SIG-M5 (cell line): ENCODE data around the gene GDAP2.

Experiments
- DNase-seq: peaks from one replicate; lab custom pipeline; 2025; lab: John Stamatoyannopoulos, UW

GDAP2 gene

GRCh38 chr1:117841117-117841650, 88.2 kb downstream of the GDAP2 start:
- DNase-seq = no peak

- DNase-seq = no peak
These were observed 90.5 kb downstream of the GDAP2 start for GRCh38 chr1:117838911-117839310.

GRCh38 chr1:117836069-117836468, 93.4 kb downstream of the GDAP2 start:
- no peak for DNase-seq

- DNase-seq = no peak
These were observed 95.0 kb downstream of the GDAP2 start for GRCh38 chr1:117834416-117834815.

- no peak for DNase-seq
These were observed 97.0 kb downstream of the GDAP2 start for GRCh38 chr1:117832453-117832852.

GRCh38 chr1:117830222-117830621, 99.2 kb downstream of the GDAP2 start:
- DNase-seq = no peak

GRCh38 chr1:117828201-117828600, 101.2 kb downstream of the GDAP2 start:
- DNase-seq = no peak

GRCh38 chr1:117826540-117827078, 102.8 kb downstream of the GDAP2 start:
- no peak for DNase-seq

DNA sequence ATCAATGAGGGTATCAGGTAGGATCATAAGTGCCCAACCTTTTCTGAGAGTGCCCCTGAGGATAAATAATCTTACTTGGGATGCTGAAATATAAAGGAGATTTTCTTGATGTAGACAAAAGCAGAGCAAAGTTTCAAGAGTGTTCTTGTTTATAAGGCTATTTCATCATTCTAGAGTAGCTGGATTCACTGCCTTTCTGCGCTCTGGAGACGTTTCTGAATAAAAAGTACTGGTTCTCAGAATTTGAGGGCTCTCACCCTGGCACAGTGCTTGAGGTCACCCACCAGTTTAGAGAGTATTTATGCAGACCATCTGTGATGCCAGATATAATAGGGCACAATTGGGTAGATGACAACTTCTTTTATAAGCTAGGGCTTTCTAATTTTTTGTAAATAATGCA, 103.3 kb downstream of the GDAP2 start:
- no peak for DNase-seq

DNA sequence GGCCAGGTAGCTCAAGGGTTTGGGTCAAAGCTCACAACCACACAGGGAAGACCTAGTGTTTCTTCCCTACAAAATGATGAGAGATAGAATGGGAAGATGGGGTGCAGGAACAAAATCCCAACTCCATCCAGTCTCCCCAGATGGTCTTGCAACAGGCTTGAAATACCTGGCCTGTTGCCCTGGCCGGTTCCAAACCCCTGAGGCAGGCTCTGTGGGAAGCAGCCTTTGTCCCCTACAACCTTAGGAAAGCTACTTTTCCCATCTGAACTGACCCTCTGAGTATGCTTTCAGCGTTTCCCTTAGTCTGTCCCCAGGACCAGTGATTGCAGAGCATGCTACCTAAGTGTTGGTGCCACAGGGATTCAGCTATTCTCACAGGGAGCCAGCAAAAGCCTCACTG, 104.0 kb downstream of the GDAP2 start:
- no peak for DNase-seq

DNA sequence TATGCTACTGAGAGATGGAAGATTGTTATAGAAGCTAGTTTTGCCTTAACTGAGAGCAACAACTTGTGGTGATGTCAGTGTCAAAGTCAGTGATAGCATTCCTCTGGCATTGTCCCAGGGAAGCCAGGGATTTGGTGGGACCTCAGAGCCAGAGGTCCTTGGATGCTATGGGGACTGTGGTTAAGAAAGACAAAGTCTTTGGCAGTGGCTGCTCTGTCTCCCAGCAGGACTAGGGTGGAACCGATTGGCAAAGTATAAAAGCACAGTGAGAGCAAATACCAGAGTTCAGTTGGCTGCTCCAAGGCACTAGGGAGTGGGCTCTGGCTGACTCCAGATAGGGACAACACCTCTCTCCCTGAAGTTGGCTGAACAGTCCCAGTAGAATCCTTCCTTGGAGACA, 104.8 kb downstream of the GDAP2 start:
- no peak for DNase-seq

DNA sequence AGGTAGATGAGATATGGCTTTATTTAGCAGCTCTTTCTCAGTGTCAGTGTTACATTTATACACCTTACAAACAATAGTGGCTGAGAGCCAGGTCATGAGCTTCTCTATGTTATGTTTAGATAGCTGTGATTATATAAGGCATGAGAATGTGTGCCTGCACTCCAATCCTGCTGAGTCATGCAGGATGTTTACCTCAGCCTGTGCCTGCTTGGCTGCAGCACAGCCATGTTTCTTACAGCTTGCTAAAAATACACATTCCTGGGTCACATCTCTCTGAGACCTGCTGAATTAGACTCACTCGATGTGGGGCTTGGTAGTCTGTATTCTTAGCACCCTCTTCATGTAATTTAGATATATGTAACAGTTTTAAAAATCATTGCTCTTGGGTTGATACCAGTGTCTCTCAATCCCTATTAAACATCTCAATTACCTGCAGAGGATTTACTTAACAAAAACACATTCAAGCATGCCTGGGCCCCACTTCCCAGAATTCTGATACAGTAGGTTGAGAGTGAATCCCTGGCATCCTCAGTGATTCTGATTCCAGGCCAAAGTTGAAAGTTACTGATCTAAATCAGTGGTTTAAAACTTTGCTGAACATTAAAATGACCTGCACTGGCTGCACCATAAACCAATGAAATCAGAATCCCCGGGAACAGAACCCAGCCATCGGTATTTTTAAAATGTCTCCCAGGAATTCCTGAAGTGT, 107.5 kb downstream of the GDAP2 start:
- DNase-seq = no peak

DNA sequence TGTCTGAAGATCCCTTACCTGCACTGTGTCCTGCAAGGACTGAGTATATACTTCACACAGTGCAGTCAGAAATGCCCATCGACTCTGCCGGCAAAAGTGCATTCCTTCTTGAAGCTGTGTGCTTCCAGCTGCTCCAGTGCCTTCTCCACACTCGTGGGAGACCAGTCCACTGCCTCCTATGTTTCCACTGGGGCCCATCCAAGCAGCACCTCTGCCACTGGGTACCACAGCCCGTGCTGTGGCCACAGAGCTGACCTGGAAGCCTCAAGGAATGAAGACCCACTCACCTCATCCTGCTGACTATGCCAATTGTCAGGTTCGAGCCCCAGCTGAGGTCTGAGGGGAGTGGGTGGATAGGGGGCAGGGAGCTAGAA, 108.1 kb downstream of the GDAP2 start:
- DNase-seq = no peak

GRCh38 chr1:117820694-117821381, 108.6 kb downstream of the GDAP2 start:
- no peak for DNase-seq

GRCh38 chr1:117820096-117820495, 109.3 kb downstream of the GDAP2 start:
- no peak for DNase-seq

DNA sequence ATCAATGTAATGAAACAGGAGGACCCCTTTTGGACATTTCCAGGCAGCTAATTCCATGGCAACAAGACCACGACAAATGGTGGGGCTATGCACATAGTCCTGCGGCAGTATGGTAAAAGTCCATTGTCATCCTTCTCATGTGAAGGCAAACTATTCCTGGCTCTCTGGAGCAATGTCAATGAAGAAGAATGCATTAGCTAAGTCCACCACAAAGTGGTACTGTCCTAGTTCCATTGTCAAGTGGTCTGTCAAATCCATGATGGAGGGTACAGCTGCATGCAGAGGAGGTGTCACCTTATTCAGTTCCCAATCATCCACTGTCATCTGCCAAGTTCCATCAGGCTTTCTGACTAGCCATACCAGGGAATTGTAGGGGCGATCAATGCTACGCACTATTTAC, 110.1 kb downstream of the GDAP2 start:
- no peak for DNase-seq

- no peak for DNase-seq
These were observed 111.0 kb downstream of the GDAP2 start for GRCh38 chr1:117818456-117818855.

- no peak for DNase-seq
These were observed 111.8 kb downstream of the GDAP2 start for GRCh38 chr1:117817629-117818028.

- no peak for DNase-seq
These were observed 113.5 kb downstream of the GDAP2 start for GRCh38 chr1:117815926-117816325.

GRCh38 chr1:117814856-117815797, 114.3 kb downstream of the GDAP2 start:
- DNase-seq = no peak
